Cardiac fibroblast (primary cell): ENCODE results near the gene ZNF600.
A peak's percentile ranks its signal among the peaks of the same experiment; 100 is the strongest.
"Not testable (repeated sequence)": the region's sequence is repeated elsewhere in the genome, so short reads cannot be mapped to it uniquely, and the experiment has no call there.

Experiments used
- DNase-seq, 2 donors: peaks; one replicate each; pipeline versions ENCODE4 v3.0.0 to v3.0.0-alpha.2; 2010; ENCODE audit warnings: low read depth in 2 of 2
- H3K4me3 ChIP-seq, 2 donors: replicated peaks in 1 of 2; 1 replicate in 1 of 2; 2 replicates in 1 of 2; pipeline ENCODE4 v1.5.1; 2011; ENCODE audit warnings: low read depth in 2 of 2, low read length in 2 of 2, mild to moderate bottlenecking in 2 of 2, moderate library complexity in 1 of 2
- TF ChIP-seq, protein P1 (sequence below): IDR thresholded peaks from one replicate; pipeline ENCODE4 v1.5.1; 2011; ENCODE audit warnings: low read depth, mild to moderate bottlenecking, low read length, inconsistent platforms

ZNF600 gene

DNA sequence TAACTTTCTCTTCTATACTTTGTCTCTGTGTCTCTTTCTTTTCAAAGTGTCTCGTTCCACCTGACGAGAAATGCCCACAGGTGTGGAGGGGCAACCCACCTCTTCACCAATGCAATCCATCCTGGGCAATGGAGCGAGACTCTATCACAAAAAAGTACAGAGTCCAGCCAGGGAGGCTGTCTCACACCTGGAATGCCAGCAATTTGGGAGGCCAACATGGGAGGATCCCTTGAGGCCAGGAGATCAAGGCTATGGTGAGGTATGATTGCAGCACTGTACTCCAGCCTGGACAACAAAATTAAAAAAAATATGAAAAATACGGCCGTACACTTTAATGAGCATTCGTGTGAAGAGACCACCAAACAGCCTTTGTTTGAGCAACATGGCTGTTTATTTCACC lies 2.8 kb upstream of the ZNF600 start:
- H3K4me3 ChIP-seq: no peak overlapping the region
- no peak for DNase-seq
- TF ChIP-seq, protein P1, sequence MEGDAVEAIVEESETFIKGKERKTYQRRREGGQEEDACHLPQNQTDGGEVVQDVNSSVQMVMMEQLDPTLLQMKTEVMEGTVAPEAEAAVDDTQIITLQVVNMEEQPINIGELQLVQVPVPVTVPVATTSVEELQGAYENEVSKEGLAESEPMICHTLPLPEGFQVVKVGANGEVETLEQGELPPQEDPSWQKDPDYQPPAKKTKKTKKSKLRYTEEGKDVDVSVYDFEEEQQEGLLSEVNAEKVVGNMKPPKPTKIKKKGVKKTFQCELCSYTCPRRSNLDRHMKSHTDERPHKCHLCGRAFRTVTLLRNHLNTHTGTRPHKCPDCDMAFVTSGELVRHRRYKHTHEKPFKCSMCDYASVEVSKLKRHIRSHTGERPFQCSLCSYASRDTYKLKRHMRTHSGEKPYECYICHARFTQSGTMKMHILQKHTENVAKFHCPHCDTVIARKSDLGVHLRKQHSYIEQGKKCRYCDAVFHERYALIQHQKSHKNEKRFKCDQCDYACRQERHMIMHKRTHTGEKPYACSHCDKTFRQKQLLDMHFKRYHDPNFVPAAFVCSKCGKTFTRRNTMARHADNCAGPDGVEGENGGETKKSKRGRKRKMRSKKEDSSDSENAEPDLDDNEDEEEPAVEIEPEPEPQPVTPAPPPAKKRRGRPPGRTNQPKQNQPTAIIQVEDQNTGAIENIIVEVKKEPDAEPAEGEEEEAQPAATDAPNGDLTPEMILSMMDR: no peak

DNA sequence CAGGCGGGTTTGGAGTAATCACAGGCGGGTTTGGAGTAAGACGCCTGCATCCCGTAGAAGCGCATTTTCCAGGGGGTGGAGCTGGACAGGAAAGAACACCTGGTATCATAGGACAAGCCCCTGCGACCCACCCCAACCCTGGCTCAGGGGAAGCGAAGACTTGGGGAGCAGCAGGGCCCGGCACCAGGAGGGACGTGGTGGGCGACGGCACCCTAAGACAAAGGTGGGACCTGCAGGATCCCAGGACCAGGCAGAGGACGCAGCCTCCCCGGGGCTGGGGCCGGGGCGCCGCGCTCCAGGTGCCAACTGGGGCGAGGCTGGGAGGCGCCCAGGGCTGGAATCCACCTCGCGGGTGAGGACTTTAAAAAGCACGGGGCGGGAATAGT lies 520 bp downstream of the ZNF600 start:
- no peak for DNase-seq
- TF ChIP-seq, protein P1: no peak
- H3K4me3 ChIP-seq: peak overlapping the region; percentile 58 to 69

GRCh38 chr19:52785506-52785905 lies 1.1 kb downstream of the ZNF600 start:
- no peak for DNase-seq
- H3K4me3 ChIP-seq: peak overlapping the region in 1 of 2 donors; percentile 58
- TF ChIP-seq, protein P1: no peak

DNA sequence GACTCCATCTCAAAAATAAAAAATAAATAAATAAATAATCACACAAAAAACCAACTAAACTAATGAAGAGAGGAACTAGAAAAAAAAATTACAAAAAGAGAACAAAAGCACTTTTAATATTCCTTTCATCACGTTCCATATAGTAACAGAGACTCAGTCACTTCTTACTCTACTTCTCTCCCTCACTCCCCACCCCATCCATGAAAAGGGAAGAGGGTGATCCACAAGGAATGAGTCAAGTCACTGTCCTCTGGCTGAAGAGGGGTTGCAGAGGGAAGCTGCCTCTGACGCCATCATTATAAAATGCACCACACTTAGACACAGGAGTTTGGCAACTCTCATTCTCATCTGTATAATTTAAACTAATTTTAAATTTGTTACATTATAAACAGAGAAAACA lies 3.7 kb downstream of the ZNF600 start:
- DNase-seq, H3K4me3 ChIP-seq: not testable (repeated sequence)

GRCh38 chr19:52778811-52779210 lies 7.8 kb downstream of the ZNF600 start:
- TF ChIP-seq, protein P1: no peak
- DNase-seq: no peak
- H3K4me3 ChIP-seq: no peak overlapping the region

DNA sequence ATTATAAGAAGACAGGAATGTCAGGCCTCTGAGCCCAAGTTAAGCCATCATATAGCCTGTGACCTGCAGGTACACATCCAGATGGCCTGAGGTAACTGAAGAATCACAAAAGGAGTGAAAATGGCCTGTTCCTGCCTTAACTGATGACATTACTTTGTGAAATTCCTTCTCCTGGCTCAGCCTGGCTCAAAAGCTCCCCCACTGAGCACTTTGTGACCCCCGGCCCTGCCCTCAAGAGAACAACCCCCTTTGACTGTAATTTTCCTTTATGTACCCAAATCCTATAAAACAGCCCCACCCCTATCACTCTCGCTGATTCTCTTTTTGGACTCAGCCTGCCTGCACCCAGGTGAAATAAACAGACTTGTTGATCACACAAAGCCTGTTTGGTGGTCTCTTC lies 30.1 kb downstream of the ZNF600 start:
- DNase-seq, H3K4me3 ChIP-seq: not testable (repeated sequence)

DNA sequence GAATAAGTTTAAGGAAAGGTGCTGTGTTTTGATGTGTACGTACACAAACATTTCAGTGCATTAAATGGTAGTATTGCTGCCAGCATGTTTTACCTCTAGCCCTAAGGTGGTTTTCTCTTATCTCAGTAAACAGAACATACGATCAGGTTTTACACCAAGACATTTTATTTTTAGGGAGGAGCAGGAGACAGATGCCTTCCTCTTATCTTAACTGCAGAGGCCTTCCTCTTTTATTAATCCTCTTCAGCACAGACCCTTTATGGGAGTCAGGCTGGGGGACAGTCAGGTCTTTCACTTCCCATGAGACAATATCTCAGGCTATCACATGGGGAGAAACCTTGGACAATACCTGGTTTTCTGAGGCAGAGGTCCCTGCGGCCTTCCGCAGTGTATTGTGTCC lies 36.8 kb downstream of the ZNF600 start:
- H3K4me3 ChIP-seq: no peak overlapping the region
- DNase-seq: no peak
- TF ChIP-seq, protein P1: no peak

- DNase-seq: peak; percentile 38 to 71
- no peak overlapping the region for H3K4me3 ChIP-seq
- TF ChIP-seq, protein P1: peak; percentile 32
Observed at GRCh38 chr19:52748336-52748950, 38.1 kb downstream of the ZNF600 start.

DNA sequence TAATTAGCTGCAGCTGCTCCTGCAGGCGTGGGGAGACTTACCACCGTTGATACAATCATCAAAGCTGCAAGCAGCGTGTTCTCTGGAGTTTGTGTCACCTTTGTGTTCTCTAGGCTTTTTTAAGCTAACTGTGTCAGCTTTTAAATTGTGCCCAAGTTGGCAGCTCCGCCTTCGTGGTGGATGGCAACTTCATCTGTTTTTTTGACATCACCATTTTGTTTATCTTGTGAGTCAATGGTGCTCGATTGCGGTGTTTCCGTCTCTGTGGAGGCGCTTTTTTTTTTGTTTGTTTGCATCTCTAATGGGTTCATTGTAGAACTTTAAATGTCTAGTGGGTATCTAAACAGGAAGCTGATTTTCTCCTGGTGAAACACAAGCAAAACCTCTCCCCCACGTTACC lies 40.7 kb downstream of the ZNF600 start:
- H3K4me3 ChIP-seq: not testable (repeated sequence)
- DNase-seq: peak in 1 of 2 donors; percentile 22
